Activated CD4-positive, alpha-beta memory T cell treated with anti-CD3 and anti-CD28 coated beads, Interleukin-2, amount 10 ng/mL, durations not matched to agents 7 days and 5 days (primary cell): ENCODE measurements around the gene PRKCB. TPM values are rescaled to one million over a fixed set of nuclear protein-coding genes. Genes with fewer than 3 reads are reported as not detected.

Experiments used
- CTCF ChIA-PET: fragments of 350-600 bp; sonication (Branson Sonifier 250); formaldehyde crosslinking; loops from one replicate; lab custom pipeline; 2021; ENCODE audit warnings: antibody characterized with exemption, inconsistent platforms; lab: Charles Lee
- POLR2A ChIA-PET: fragments of 350-600 bp; sonication (Branson Sonifier 250); formaldehyde crosslinking; loops from one replicate; lab custom pipeline; 2021; ENCODE audit warnings: antibody characterized with exemption; lab: Charles Lee
- DNase-seq: peaks from one replicate; pipeline ENCODE4 v3.0.0-alpha.2; 2020
- H3K27ac Mint-ChIP-seq: one replicate; pipeline ENCODE4 v1.8.0; 2021; ENCODE audit warnings: mild to moderate bottlenecking, mixed read lengths
- H3K27me3 Mint-ChIP-seq: one replicate; pipeline ENCODE4 v1.8.0; 2021; ENCODE audit warnings: mixed read lengths
- H3K36me3 Mint-ChIP-seq: one replicate; pipeline ENCODE4 v1.8.0; 2021; ENCODE audit warnings: low read depth, mixed read lengths
- H3K4me1 Mint-ChIP-seq: one replicate; pipeline ENCODE4 v1.8.0; 2021; ENCODE audit warnings: mixed read lengths
- H3K4me3 Mint-ChIP-seq: one replicate; pipeline ENCODE4 v1.8.0; 2021; ENCODE audit warnings: mild to moderate bottlenecking, mixed read lengths
- H3K9me3 Mint-ChIP-seq: one replicate; pipeline ENCODE4 v1.8.0; 2021; ENCODE audit warnings: mixed read lengths
- total RNA-seq, 2 experiments: library from RNA; stranded (reverse); gene quantifications; one replicate each; pipeline ENCODE4 v1.2.3, GENCODE V29; 2021

The PRKCB gene
- total RNA-seq, 2 experiments from 2014 or later = 77.3 to 81.4 TPM

GRCh38 chr16:23857256-23857880, 21.6 kb downstream of the PRKCB start:
- H3K4me3 Mint-ChIP-seq = no peak overlapping the region
- peaks cover 2% of the 10 kb centered on the region for H3K9me3 Mint-ChIP-seq
- peaks cover 56% of the 10 kb centered on the region for H3K4me1 Mint-ChIP-seq
- peaks cover 27% of the 10 kb centered on the region for H3K36me3 Mint-ChIP-seq
- H3K27ac Mint-ChIP-seq = no peak overlapping the region
- DNase-seq = no peak
- no peaks in the 10 kb centered on the region for H3K27me3 Mint-ChIP-seq
- ChIA-PET CTCF (interaction anchor here (1.1 kb wide), 1 partner anchor 15 kb away, joined by 5 read pairs; no protein-coding TSS in a partner anchor), POLR2A (no interaction called here)

GRCh38 chr16:23857881-23858269, 22.1 kb downstream of the PRKCB start:
- ChIA-PET POLR2A (no interaction called here), CTCF (no interaction called here)
- Mint-ChIP-seq H3K9me3 (no peaks in the 10 kb centered on the region), H3K27ac (no peak overlapping the region), H3K4me1 (peaks cover 56% of the 10 kb centered on the region), H3K36me3 (peaks cover 23% of the 10 kb centered on the region), H3K27me3 (no peaks in the 10 kb centered on the region), H3K4me3 (no peak overlapping the region)
- no peak for DNase-seq

- DNase-seq = no peak
- Mint-ChIP-seq H3K4me3 (no peak overlapping the region), H3K9me3 (no peaks in the 10 kb centered on the region), H3K36me3 (peaks cover 17% of the 10 kb centered on the region), H3K27me3 (no peaks in the 10 kb centered on the region), H3K27ac (no peak overlapping the region), H3K4me1 (peaks cover 54% of the 10 kb centered on the region)
- POLR2A ChIA-PET = no interaction called here
- CTCF ChIA-PET = interaction anchor here (1.3 kb wide), 1 partner anchor 152 kb away, joined by 4 read pairs; no protein-coding TSS in a partner anchor
These were observed 22.8 kb downstream of the PRKCB start for GRCh38 chr16:23858542-23858941.

DNA sequence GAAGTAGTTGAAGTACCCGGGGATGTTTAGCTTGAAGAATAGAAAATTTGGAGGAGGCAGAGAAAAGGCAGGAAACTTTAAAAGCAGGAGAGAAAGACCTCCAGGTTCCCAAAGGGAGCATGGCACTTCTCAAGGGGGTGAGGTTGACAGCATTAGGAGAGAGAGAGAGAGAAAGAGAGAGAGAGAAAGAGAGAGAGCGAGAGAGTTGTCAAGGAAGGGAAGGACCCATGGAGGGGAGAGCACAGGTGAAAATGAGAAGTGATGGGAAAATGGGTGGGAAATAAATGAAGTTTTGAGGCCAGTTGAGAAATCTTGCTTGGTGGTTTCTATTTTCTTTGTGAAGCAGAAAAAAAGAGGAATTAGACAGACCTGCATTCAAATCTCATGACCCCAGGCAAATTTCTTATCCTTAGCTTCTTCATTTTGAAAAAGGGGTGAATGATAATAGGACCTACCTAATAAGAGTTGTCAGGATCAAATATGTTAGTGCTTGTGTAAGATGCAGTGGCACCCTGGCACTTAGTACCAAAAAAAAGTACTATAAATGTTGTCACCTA, 24.0 kb downstream of the PRKCB start:
- POLR2A ChIA-PET = interaction anchor here (1.2 kb wide), 1 partner anchor 679 kb away, joined by 3 read pairs; no protein-coding TSS in a partner anchor
- Mint-ChIP-seq H3K9me3 (no peaks in the 10 kb centered on the region), H3K27ac (no peak overlapping the region)

GRCh38 chr16:23861874-23862273, 26.1 kb downstream of the PRKCB start:
- Mint-ChIP-seq H3K4me3 (no peak overlapping the region), H3K27ac (no peak overlapping the region), H3K4me1 (peaks cover 75% of the 10 kb centered on the region), H3K27me3 (no peaks in the 10 kb centered on the region), H3K9me3 (no peaks in the 10 kb centered on the region), H3K36me3 (peaks cover 11% of the 10 kb centered on the region)
- no peak for DNase-seq
- CTCF ChIA-PET = interaction anchor here (0.6 to 2.8 kb wide), 4 partner anchors 58 to 390 kb away, joined by 3 to 9 read pairs (median 6); no protein-coding TSS in a partner anchor
- POLR2A ChIA-PET = interaction anchor here (0.9 kb wide), 1 partner anchor 15 kb away, joined by 3 read pairs; no protein-coding TSS in a partner anchor

More for the DNA sequence above, 24.0 kb downstream of the PRKCB start:
- CTCF ChIA-PET = interaction anchor here (1.3 kb wide), 1 partner anchor 150 kb away, joined by 4 read pairs; no protein-coding TSS in a partner anchor
- DNase-seq = no peak
- no peak overlapping the region for H3K4me3 Mint-ChIP-seq
- no peaks in the 10 kb centered on the region for H3K27me3 Mint-ChIP-seq
- peaks cover 8% of the 10 kb centered on the region for H3K36me3 Mint-ChIP-seq
- H3K4me1 Mint-ChIP-seq = peaks cover 58% of the 10 kb centered on the region

- no peak overlapping the region for H3K27ac Mint-ChIP-seq
- H3K9me3 Mint-ChIP-seq = no peaks in the 10 kb centered on the region
- peak overlapping the region; percentile 21 for H3K4me3 Mint-ChIP-seq
- H3K36me3 Mint-ChIP-seq = peaks cover 11% of the 10 kb centered on the region
- H3K4me1 Mint-ChIP-seq = peaks cover 74% of the 10 kb centered on the region
- ChIA-PET POLR2A (interaction anchor here (0.9 to 1.7 kb wide), 2 partner anchors 15 to 87 kb away, joined by 3 to 6 read pairs; no protein-coding TSS in a partner anchor), CTCF (interaction anchor here (1.6 to 2.8 kb wide), 2 partner anchors 62 to 147 kb away, joined by 6 to 7 read pairs; no protein-coding TSS in a partner anchor)
- H3K27me3 Mint-ChIP-seq = no peaks in the 10 kb centered on the region
- DNase-seq = no peak
These were observed 26.8 kb downstream of the PRKCB start for GRCh38 chr16:23862556-23862955.

GRCh38 chr16:23863511-23864422, 28.0 kb downstream of the PRKCB start:
- H3K4me3 Mint-ChIP-seq = peak overlapping the region; percentile 75
- peak overlapping the region; percentile 88 for H3K27ac Mint-ChIP-seq
- H3K36me3 Mint-ChIP-seq = peaks cover 18% of the 10 kb centered on the region
- ChIA-PET CTCF (interaction anchor here (0.7 to 2.8 kb wide), 9 partner anchors 10 to 178 kb away, joined by 3 to 7 read pairs (median 4); partner anchors contain the start of gene PRKCB), POLR2A (interaction anchor here (0.6 to 2.1 kb wide), 12 partner anchors 15 to 86 kb away, joined by 3 to 8 read pairs (median 4); partner anchors contain the start of gene PRKCB)
- H3K9me3 Mint-ChIP-seq = no peaks in the 10 kb centered on the region
- peaks cover 74% of the 10 kb centered on the region for H3K4me1 Mint-ChIP-seq
- H3K27me3 Mint-ChIP-seq = no peaks in the 10 kb centered on the region
- DNase-seq = peak; percentile 41

GRCh38 chr16:23865853-23866252, 30.1 kb downstream of the PRKCB start:
- POLR2A ChIA-PET = no interaction called here
- peaks cover 23% of the 10 kb centered on the region for H3K36me3 Mint-ChIP-seq
- peaks cover 72% of the 10 kb centered on the region for H3K4me1 Mint-ChIP-seq
- DNase-seq = no peak
- no peaks in the 10 kb centered on the region for H3K27me3 Mint-ChIP-seq
- CTCF ChIA-PET = interaction anchor here (1.5 kb wide), 1 partner anchor 62 kb away, joined by 3 read pairs; no protein-coding TSS in a partner anchor
- no peak overlapping the region for H3K27ac Mint-ChIP-seq
- H3K9me3 Mint-ChIP-seq = no peaks in the 10 kb centered on the region
- H3K4me3 Mint-ChIP-seq = no peak overlapping the region

DNA sequence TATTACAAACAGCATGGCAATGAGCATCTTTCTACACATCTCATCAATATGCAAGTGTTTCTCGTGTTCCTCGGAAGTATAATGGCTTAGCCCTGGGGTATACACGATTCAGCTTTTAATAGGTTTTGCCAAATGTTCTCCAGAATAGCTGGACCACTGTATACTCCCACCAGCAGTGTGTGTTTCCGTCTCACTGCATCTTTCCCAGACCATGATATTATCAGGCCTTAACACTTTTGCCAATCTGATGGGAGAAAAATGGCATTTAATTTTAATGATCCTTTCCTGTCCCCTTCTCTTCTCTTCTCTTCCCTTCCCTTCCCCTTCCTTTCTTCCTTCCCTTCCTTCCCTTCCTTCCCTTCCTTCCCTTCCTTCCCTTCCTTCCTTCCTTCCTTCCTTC, 30.8 kb downstream of the PRKCB start:
- Mint-ChIP-seq H3K4me3 (no peak overlapping the region), H3K27ac (no peak overlapping the region), H3K27me3 (no peaks in the 10 kb centered on the region), H3K36me3 (peaks cover 25% of the 10 kb centered on the region), H3K4me1 (peaks cover 74% of the 10 kb centered on the region), H3K9me3 (no peaks in the 10 kb centered on the region)
- DNase-seq = no peak
- POLR2A ChIA-PET = interaction anchor here (1.3 kb wide), 1 partner anchor 13 kb away, joined by 6 read pairs; no protein-coding TSS in a partner anchor
- CTCF ChIA-PET = interaction anchor here (1.5 kb wide), 1 partner anchor 63 kb away, joined by 3 read pairs; no protein-coding TSS in a partner anchor

DNA sequence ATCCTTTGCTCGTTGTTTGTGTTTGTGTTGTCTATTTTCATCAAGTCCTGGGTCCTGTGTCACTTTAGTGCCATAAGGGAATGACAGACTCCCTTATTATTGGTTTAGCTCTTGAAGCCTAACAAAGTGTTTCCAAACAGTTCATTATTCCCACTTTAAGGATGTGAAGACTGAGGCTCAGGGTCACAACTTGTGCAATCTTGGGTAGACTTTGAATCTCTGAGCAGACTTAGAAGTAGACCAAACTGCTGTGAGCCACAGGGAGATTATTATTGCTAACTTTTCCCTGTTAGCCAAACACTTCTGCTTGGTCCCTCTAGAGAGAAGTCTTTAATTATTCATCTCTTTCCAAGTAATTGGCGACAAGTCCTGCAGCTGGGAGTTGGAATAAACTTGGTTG, 31.8 kb downstream of the PRKCB start:
- Mint-ChIP-seq H3K4me3 (no peak overlapping the region), H3K9me3 (no peaks in the 10 kb centered on the region), H3K27me3 (no peaks in the 10 kb centered on the region), H3K27ac (no peak overlapping the region), H3K4me1 (peaks cover 69% of the 10 kb centered on the region), H3K36me3 (peaks cover 23% of the 10 kb centered on the region)
- no peak for DNase-seq
- CTCF ChIA-PET = no interaction called here
- POLR2A ChIA-PET = interaction anchor here (1.3 kb wide), 1 partner anchor 12 kb away, joined by 6 read pairs; no protein-coding TSS in a partner anchor

- no peak for DNase-seq
- CTCF ChIA-PET = interaction anchor here (1.2 to 1.5 kb wide), 2 partner anchors 65 to 142 kb away, joined by 3 to 7 read pairs; no protein-coding TSS in a partner anchor
- H3K27ac Mint-ChIP-seq = no peak overlapping the region
- no peaks in the 10 kb centered on the region for H3K27me3 Mint-ChIP-seq
- H3K9me3 Mint-ChIP-seq = no peaks in the 10 kb centered on the region
- H3K36me3 Mint-ChIP-seq = peaks cover 23% of the 10 kb centered on the region
- peaks cover 67% of the 10 kb centered on the region for H3K4me1 Mint-ChIP-seq
- no peak overlapping the region for H3K4me3 Mint-ChIP-seq
- POLR2A ChIA-PET = interaction anchor here (0.8 to 1.4 kb wide), 3 partner anchors 10 to 26 kb away, joined by 3 to 7 read pairs (median 6); no protein-coding TSS in a partner anchor
These were observed 32.4 kb downstream of the PRKCB start for GRCh38 chr16:23868136-23868535.

- Mint-ChIP-seq H3K4me1 (peaks cover 64% of the 10 kb centered on the region), H3K36me3 (peaks cover 23% of the 10 kb centered on the region), H3K27me3 (no peaks in the 10 kb centered on the region), H3K4me3 (no peak overlapping the region), H3K27ac (peak overlapping the region; percentile 3), H3K9me3 (no peaks in the 10 kb centered on the region)
- ChIA-PET POLR2A (interaction anchor here (0.8 to 1.4 kb wide), 6 partner anchors 9 to 43 kb away, joined by 3 to 7 read pairs (median 4); no protein-coding TSS in a partner anchor), CTCF (interaction anchor here (1.0 to 1.9 kb wide), 4 partner anchors 66 to 168 kb away, joined by 3 to 7 read pairs (median 6); no protein-coding TSS in a partner anchor)
- peak; percentile 53 for DNase-seq
These were observed 33.3 kb downstream of the PRKCB start for GRCh38 chr16:23869052-23869451.
